GM18511 (cell line): Measurements from ENCODE around the gene CNTN6.

Experiments
- ATAC-seq: cut with Tn5 transposase; IDR thresholded peaks from one replicate; pipeline ENCODE4 v1.9.1; 2021; ENCODE audit warnings: mild to moderate bottlenecking, moderate library complexity; ENCODE audit not compliant: unreplicated experiment

The CNTN6 gene

DNA sequence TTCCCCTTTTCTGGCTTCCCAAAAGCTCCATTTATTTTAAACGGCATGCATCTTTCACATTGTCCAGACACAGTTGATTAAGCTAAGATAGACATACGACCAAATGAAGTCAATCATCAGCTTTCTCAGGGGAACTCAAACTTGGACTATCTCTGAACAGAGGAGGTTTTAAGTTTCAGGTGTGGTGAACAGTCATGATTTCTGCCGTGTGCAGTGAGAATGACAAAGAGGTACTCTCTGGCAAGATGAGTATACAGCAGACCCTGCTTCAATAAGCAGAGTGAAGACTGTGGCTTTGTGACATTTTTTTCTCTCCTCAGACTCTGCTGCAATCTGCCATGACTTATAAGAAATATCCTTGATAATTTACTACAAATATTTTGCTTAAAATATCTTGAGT, 307.7 kb downstream of the CNTN6 start:
- no peak for ATAC-seq

DNA sequence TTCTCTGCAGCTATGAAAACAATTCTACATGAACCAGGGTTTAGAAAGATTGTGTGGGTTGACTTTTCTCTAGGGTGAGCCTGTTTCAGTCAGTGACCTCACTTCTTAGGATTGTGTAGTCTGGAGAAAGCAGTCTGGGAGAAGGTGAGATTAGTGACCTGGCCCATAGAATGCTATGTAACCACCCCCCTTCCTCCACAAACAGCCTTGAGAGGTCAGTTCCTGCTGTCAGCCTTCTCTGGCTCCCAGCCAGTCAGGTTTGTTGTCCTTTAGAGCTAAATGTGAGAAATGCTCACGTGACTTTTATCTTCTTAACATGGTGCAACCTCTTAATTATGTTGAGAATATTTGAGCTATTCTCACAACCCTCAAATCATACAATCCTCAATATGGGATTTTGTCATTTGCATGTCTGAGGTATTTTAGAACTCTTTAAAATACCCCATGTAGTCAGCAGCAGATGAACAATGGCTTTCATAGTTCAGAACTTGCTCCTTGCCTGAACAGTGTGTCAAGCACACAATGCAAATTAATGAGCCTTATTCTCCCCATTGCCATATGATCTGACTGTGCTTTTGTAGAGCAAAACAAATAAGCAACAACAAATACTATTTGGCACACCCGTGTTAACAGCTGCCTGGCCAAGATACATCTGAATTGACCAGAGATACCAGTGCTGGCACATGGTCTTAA, 311.6 kb downstream of the CNTN6 start:
- ATAC-seq = no peak

- ATAC-seq = no peak
Observed at GRCh38 chr3:1406250-1406649, 313.4 kb downstream of the CNTN6 start.

GRCh38 chr3:1421577-1421976, 328.8 kb downstream of the CNTN6 start:
- no peak for ATAC-seq

- ATAC-seq = no peak
Observed at GRCh38 chr3:1423566-1424089, 330.8 kb downstream of the CNTN6 start.

- no peak for ATAC-seq
Observed at GRCh38 chr3:1439395-1439794, 346.6 kb downstream of the CNTN6 start.

GRCh38 chr3:1442271-1442670, 349.4 kb downstream of the CNTN6 start:
- ATAC-seq = peak; percentile 64

GRCh38 chr3:1444195-1444594, 351.4 kb downstream of the CNTN6 start:
- no peak for ATAC-seq

DNA sequence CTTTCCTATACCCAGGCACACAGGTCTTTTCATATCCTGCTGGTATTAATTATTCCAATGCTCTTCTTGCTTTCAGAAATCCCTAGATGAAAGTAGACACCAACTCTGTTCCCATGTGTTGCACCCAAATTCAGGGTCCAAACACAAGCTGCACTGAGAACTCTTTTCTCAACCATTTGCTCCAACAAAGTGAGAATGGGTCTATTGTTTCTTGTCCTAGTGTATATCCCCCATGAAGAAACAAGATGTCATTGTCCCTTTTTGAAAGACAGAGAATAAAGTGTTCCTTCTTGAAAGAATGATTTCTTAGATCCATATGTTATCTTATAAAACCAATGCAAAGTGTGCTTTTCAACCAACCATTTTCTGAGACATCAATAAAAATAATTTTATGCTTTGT, 353.7 kb downstream of the CNTN6 start:
- ATAC-seq = no peak

- ATAC-seq = no peak
Observed at GRCh38 chr3:1447452-1447851, 354.6 kb downstream of the CNTN6 start.

GRCh38 chr3:1448443-1448842, 355.6 kb downstream of the CNTN6 start:
- ATAC-seq = no peak
